GF-D8 (cell line): ENCODE results near the gene NCKAP1.
"Not testable (repeated sequence)": the region's sequence is repeated elsewhere in the genome, so short reads cannot be mapped to it uniquely, and the experiment has no call there.

ENCODE experiments used
- DNase-seq: peaks from one replicate; lab custom pipeline; 2025; lab: John Stamatoyannopoulos, UW

NCKAP1 gene

GRCh38 chr2:182906454-182906853 lies 131.8 kb downstream of the NCKAP1 start:
- DNase-seq, result no peak

GRCh38 chr2:182904844-182905243 lies 133.4 kb downstream of the NCKAP1 start:
- no peak for DNase-seq

- DNase-seq, result no peak
Observed at GRCh38 chr2:182903566-182903965, 134.7 kb downstream of the NCKAP1 start.

- DNase-seq, result no peak
Observed at GRCh38 chr2:182901748-182902147, 136.5 kb downstream of the NCKAP1 start.

- DNase-seq, result no peak
Observed at GRCh38 chr2:182898718-182899117, 139.5 kb downstream of the NCKAP1 start.

GRCh38 chr2:182897137-182897536 lies 141.1 kb downstream of the NCKAP1 start:
- DNase-seq, result no peak

GRCh38 chr2:182895798-182896197 lies 142.5 kb downstream of the NCKAP1 start:
- no peak for DNase-seq

- no peak for DNase-seq
Observed at GRCh38 chr2:182895169-182895568, 143.1 kb downstream of the NCKAP1 start.

- DNase-seq, result no peak
Observed at GRCh38 chr2:182894174-182894573, 144.1 kb downstream of the NCKAP1 start.

GRCh38 chr2:182893666-182894065 lies 144.6 kb downstream of the NCKAP1 start:
- DNase-seq, result no peak

GRCh38 chr2:182893035-182893434 lies 145.2 kb downstream of the NCKAP1 start:
- not testable (repeated sequence) for DNase-seq

GRCh38 chr2:182891611-182892010 lies 146.6 kb downstream of the NCKAP1 start:
- no peak for DNase-seq

- DNase-seq, result no peak
Observed at GRCh38 chr2:182890773-182891378, 147.4 kb downstream of the NCKAP1 start.

- no peak for DNase-seq
Observed at GRCh38 chr2:182890305-182890704, 148.0 kb downstream of the NCKAP1 start.

- DNase-seq, result no peak
Observed at GRCh38 chr2:182887753-182888415, 150.4 kb downstream of the NCKAP1 start.

- no peak for DNase-seq
Observed at GRCh38 chr2:182887093-182887492, 151.2 kb downstream of the NCKAP1 start.

GRCh38 chr2:182885771-182886170 lies 152.5 kb downstream of the NCKAP1 start:
- DNase-seq, result no peak

GRCh38 chr2:182883451-182883850 lies 154.8 kb downstream of the NCKAP1 start:
- DNase-seq, result no peak

- DNase-seq, result not testable (repeated sequence)
Observed at GRCh38 chr2:182880100-182880499, 158.2 kb downstream of the NCKAP1 start.

- not testable (repeated sequence) for DNase-seq
Observed at GRCh38 chr2:182876653-182877052, 161.6 kb downstream of the NCKAP1 start.

GRCh38 chr2:182870227-182870626 lies 168.0 kb downstream of the NCKAP1 start:
- no peak for DNase-seq

GRCh38 chr2:182868054-182868796 lies 170.0 kb downstream of the NCKAP1 start:
- DNase-seq, result no peak

GRCh38 chr2:182867426-182868053 lies 170.7 kb downstream of the NCKAP1 start:
- DNase-seq, result no peak
